Measurements from ENCODE around the gene SMYD5.

SMYD5 gene

GRCh38 chr2:73243884-73244570 is 30.0 kb downstream of the SMYD5 start:
- DNase-seq, result no peak

GRCh38 chr2:73244580-73244979 is 30.5 kb downstream of the SMYD5 start:
- DNase-seq, result no peak

- DNase-seq, result no peak
Observed at GRCh38 chr2:73246850-73247249, 32.8 kb downstream of the SMYD5 start.

- no peak for DNase-seq
Observed at GRCh38 chr2:73249636-73250035, 35.6 kb downstream of the SMYD5 start.

GRCh38 chr2:73250872-73251846 is 37.1 kb downstream of the SMYD5 start:
- DNase-seq, result no peak

GRCh38 chr2:73252238-73253027 is 38.4 kb downstream of the SMYD5 start:
- no peak for DNase-seq

- DNase-seq, result no peak
Observed at GRCh38 chr2:73253400-73253799, 39.4 kb downstream of the SMYD5 start.

- DNase-seq, result no peak
Observed at GRCh38 chr2:73253901-73254300, 39.9 kb downstream of the SMYD5 start.

- no peak for DNase-seq
Observed at GRCh38 chr2:73254343-73255006, 40.4 kb downstream of the SMYD5 start.

GRCh38 chr2:73255007-73255644 is 41.1 kb downstream of the SMYD5 start:
- DNase-seq, result no peak

- DNase-seq, result no peak
Observed at GRCh38 chr2:73255907-73256617, 42.0 kb downstream of the SMYD5 start.

GRCh38 chr2:73256618-73256922 is 42.5 kb downstream of the SMYD5 start:
- no peak for DNase-seq

GRCh38 chr2:73257021-73257420 is 43.0 kb downstream of the SMYD5 start:
- no peak for DNase-seq

GRCh38 chr2:73257425-73258125 is 43.5 kb downstream of the SMYD5 start:
- no peak for DNase-seq

- DNase-seq, result no peak
Observed at GRCh38 chr2:73258186-73258912, 44.3 kb downstream of the SMYD5 start.

GRCh38 chr2:73258913-73259215 is 44.8 kb downstream of the SMYD5 start:
- DNase-seq, result no peak

GRCh38 chr2:73259276-73259675 is 45.2 kb downstream of the SMYD5 start:
- no peak for DNase-seq

- no peak for DNase-seq
Observed at GRCh38 chr2:73259704-73260337, 45.8 kb downstream of the SMYD5 start.

GRCh38 chr2:73260338-73260984 is 46.4 kb downstream of the SMYD5 start:
- no peak for DNase-seq
